ENCODE measurements around the gene C1QTNF9B. TPM values are rescaled to one million over a fixed set of nuclear protein-coding genes. Genes with fewer than 3 reads are reported as not detected.

The C1QTNF9B gene
- total RNA-seq, 1 donor from 2014 or later = not detected

DNA sequence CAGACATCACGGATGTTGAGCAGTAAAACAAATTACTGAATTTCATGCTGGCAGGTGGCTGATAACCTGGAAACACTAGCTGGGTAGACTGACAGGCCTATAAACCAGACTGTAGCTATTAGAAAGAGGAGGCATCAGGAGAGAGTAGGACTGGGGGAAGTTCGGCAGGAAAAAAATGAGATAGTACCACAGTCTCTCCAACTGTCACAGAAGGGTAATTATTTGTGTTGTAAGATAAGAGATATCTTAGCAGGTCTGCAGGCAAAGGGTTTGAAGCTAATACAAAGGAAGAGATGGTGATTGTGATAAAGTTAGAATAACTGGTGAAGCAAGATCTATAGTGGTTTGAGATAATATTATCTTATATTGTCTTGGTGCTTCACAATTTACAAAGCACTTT, 49.8 kb downstream of the C1QTNF9B start:
- Histone ChIP-seq H3K4me1 (no peaks in the 10 kb centered on the region), H3K27ac (no peak overlapping the region), H3K27me3 (ENCODE audit: low read depth) (no peaks in the 10 kb centered on the region), H3K9me3 (no peaks in the 10 kb centered on the region), H3K36me3 (no peaks in the 10 kb centered on the region), H3K4me3 (no peak overlapping the region)
- TF ChIP-seq, protein P1, sequence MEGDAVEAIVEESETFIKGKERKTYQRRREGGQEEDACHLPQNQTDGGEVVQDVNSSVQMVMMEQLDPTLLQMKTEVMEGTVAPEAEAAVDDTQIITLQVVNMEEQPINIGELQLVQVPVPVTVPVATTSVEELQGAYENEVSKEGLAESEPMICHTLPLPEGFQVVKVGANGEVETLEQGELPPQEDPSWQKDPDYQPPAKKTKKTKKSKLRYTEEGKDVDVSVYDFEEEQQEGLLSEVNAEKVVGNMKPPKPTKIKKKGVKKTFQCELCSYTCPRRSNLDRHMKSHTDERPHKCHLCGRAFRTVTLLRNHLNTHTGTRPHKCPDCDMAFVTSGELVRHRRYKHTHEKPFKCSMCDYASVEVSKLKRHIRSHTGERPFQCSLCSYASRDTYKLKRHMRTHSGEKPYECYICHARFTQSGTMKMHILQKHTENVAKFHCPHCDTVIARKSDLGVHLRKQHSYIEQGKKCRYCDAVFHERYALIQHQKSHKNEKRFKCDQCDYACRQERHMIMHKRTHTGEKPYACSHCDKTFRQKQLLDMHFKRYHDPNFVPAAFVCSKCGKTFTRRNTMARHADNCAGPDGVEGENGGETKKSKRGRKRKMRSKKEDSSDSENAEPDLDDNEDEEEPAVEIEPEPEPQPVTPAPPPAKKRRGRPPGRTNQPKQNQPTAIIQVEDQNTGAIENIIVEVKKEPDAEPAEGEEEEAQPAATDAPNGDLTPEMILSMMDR (IDR thresholded peaks at IDR 0.05) = no peak
- intact Hi-C loops (cut with DNase I) = no loop called here
- DNase-seq (no peak), ATAC-seq (no peak)

DNA sequence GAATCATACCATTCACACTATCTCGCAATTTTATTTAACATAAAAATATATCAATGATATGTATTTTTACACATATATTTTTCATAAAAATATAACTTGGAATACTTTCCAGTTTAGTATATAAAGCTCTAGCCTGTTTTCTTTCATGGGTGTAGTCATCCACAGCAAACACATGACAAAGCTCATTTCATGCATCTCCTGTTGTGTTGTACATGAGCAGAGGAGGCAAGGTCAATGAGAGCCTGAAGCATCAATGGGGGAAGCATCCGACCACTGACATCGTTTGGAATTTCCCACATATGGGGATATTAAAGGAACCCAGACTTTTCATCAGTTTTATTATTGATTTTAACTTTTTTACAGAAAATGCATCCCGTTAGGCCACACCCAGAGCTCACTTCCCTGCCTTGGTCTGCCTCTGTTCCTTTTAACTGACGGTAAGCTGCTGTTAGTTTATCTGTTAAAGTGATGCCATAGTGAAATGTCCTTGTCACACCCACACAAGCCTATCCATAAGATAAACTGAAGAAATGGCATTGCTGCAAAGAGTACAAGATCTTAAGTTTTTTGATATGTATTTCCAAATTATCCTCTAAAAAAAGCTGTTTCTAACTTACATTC, 52.1 kb downstream of the C1QTNF9B start:
- DNase-seq (no peak), ATAC-seq (no peak)
- intact Hi-C loops (cut with DNase I) = no loop called here
- H3K36me3 ChIP-seq = peaks cover 4% of the 10 kb centered on the region
- no peaks in the 10 kb centered on the region for H3K9me3 ChIP-seq
- H3K4me3 ChIP-seq = no peak overlapping the region
- TF ChIP-seq, protein P1 (IDR thresholded peaks at IDR 0.05) = no peak
- no peaks in the 10 kb centered on the region for H3K27me3 ChIP-seq (ENCODE audit: low read depth)
- no peak overlapping the region for H3K27ac ChIP-seq
- H3K4me1 ChIP-seq = no peaks in the 10 kb centered on the region

DNA sequence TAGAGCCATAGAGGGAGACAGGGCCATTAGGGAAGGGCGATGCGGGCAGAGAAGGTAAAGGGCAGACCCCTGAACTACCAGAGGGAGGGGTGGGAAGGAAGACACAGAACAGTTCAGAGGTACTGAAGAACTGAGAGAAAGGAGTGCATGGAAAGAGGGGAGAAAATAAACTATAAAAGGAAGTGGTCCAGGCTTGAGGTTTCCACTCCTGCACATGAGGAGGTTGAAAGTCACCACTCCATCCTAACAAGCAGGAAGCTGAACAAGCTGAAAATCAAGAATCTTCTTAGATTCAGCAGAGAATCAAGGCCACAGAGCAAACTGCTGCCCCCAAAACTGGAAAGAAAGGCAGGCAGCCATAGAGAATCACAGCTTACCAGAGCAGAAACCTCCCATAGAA, 53.2 kb downstream of the C1QTNF9B start:
- no peak overlapping the region for H3K27ac ChIP-seq

DNA sequence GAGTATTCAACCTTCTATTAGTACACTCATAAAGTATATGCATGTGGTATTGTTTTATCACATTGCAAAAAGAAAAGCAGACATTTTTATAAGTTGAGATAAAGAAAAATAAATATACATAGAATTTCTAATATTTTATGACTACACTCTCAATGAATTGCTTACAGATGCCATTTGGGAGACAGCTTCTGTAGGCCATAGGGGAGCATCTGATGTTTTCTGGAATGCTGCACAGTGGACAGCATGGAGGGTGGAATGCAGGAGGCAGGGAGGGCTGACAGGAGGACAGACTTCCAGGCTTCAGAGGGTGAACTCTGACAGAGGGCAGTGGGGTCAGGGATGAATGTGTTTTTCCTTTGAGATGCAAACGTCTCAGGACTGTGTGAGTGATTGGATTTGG, 53.9 kb downstream of the C1QTNF9B start:
- intact Hi-C loops (cut with DNase I) = no loop called here
- ATAC-seq (no peak), DNase-seq (no peak)
- Histone ChIP-seq H3K4me1 (no peaks in the 10 kb centered on the region), H3K9me3 (no peaks in the 10 kb centered on the region), H3K27me3 (ENCODE audit: low read depth) (no peaks in the 10 kb centered on the region), H3K27ac (no peak overlapping the region), H3K36me3 (peaks cover 8% of the 10 kb centered on the region), H3K4me3 (no peak overlapping the region)
- TF ChIP-seq, protein P1 (IDR thresholded peaks at IDR 0.05) = no peak

More for the DNA sequence above, 53.2 kb downstream of the C1QTNF9B start:
- Histone ChIP-seq H3K4me1 (no peaks in the 10 kb centered on the region), H3K4me3 (no peak overlapping the region), H3K27me3 (ENCODE audit: low read depth) (no peaks in the 10 kb centered on the region), H3K36me3 (peaks cover 4% of the 10 kb centered on the region), H3K9me3 (no peaks in the 10 kb centered on the region)
- DNase-seq (no peak), ATAC-seq (no peak)
- TF ChIP-seq, protein P1 (IDR thresholded peaks at IDR 0.05) = no peak
- intact Hi-C loops (cut with DNase I) = no loop called here

DNA sequence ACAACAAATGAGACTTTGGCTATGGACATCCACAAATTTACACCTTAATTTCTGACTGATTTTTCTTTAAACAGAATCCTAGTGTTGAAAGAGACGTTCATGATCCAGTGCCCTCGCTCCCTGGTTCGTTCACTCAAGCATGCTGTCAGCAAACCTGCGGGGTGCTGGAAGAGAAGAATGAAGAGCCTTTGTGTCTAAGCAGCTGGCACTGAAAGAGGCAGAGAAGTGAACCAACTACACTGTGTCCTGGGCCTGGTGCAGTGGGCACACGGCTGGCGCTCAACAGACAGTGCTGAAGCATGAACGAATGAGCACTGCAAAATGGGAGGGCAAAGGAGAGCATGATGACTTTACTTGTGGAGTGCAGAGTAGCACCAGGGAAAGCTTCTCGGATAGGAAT, 54.9 kb downstream of the C1QTNF9B start:
- no peak for ATAC-seq
- intact Hi-C loops (cut with DNase I) = no loop called here

More for the DNA sequence above, 54.9 kb downstream of the C1QTNF9B start:
- Histone ChIP-seq H3K4me1 (no peaks in the 10 kb centered on the region), H3K9me3 (no peaks in the 10 kb centered on the region), H3K36me3 (peaks cover 12% of the 10 kb centered on the region), H3K27ac (no peak overlapping the region), H3K4me3 (no peak overlapping the region), H3K27me3 (ENCODE audit: low read depth) (no peaks in the 10 kb centered on the region)
- TF ChIP-seq, protein P1 (IDR thresholded peaks at IDR 0.05) = no peak
- DNase-seq = no peak

Other genes starting within 250 kb of the C1QTNF9B start
- gene MIPEP, start 8.1 kb downstream of the C1QTNF9B start, total RNA-seq = 18.4 TPM